GM10266 (cell line): ENCODE data around the gene ZNF189.

Experiments
- DNase-seq: peaks from one replicate; pipeline ENCODE4 v3.0.0; 2012; ENCODE audit errors: extremely low spot score
- TF ChIP-seq, protein P1 (sequence below): IDR thresholded peaks from 2 replicates; pipeline ENCODE4 v1.5.1; 2012; ENCODE audit warnings: mild to moderate bottlenecking, low read depth; ENCODE audit not compliant: control insufficient read depth, insufficient read depth; ENCODE audit errors: missing control alignments

ZNF189 gene

DNA sequence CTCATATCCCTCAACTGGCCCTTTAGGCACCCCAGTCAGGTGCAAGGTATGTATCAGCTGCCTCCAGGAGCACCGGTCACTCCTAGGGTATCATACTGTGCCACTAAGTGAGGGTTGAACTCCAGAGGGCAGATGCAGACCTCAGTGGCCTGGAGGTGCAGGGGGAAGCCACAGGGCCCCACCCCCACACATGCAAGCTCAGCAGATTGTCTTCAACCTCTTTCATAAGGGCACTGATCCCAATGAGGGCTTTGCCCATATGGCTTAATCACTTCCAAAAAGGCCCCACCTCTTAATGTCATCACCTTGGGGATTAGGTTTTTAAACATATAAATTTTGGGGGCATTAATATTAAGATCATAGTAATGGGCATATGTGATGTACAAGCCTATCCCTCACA lies 42.0 kb upstream of the ZNF189 start:
- TF ChIP-seq, protein P1, sequence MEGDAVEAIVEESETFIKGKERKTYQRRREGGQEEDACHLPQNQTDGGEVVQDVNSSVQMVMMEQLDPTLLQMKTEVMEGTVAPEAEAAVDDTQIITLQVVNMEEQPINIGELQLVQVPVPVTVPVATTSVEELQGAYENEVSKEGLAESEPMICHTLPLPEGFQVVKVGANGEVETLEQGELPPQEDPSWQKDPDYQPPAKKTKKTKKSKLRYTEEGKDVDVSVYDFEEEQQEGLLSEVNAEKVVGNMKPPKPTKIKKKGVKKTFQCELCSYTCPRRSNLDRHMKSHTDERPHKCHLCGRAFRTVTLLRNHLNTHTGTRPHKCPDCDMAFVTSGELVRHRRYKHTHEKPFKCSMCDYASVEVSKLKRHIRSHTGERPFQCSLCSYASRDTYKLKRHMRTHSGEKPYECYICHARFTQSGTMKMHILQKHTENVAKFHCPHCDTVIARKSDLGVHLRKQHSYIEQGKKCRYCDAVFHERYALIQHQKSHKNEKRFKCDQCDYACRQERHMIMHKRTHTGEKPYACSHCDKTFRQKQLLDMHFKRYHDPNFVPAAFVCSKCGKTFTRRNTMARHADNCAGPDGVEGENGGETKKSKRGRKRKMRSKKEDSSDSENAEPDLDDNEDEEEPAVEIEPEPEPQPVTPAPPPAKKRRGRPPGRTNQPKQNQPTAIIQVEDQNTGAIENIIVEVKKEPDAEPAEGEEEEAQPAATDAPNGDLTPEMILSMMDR, result no peak
- DNase-seq, result no peak

- TF ChIP-seq, protein P1, result no peak
Observed at GRCh38 chr9:101359679-101360078, 39.0 kb upstream of the ZNF189 start.

GRCh38 chr9:101360647-101361046 lies 38.0 kb upstream of the ZNF189 start:
- no peak for DNase-seq

More at GRCh38 chr9:101359679-101360078, 39.0 kb upstream of the ZNF189 start:
- DNase-seq, result no peak

GRCh38 chr9:101362450-101362849 lies 36.2 kb upstream of the ZNF189 start:
- TF ChIP-seq, protein P1, result no peak
- no peak for DNase-seq

More at GRCh38 chr9:101360647-101361046, 38.0 kb upstream of the ZNF189 start:
- TF ChIP-seq, protein P1, result no peak

DNA sequence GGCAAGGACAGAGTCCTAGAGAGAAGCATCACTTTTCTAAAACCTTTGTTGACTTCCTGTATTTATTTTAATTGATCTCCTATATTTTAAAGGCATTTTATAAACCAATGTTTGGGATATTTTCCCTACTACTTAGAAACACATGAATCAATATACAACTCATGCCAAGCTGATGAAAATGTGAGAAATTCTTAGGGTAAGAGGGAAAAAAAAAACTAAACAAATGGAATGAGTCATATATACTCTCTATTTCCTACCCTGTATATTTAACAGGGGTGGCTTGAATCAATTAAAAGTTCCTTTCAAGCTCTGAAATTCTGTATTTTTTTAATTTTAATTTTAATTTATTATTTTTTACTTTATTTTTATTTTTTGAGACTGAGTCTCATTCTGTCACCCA lies 33.5 kb upstream of the ZNF189 start:
- no peak for DNase-seq

DNA sequence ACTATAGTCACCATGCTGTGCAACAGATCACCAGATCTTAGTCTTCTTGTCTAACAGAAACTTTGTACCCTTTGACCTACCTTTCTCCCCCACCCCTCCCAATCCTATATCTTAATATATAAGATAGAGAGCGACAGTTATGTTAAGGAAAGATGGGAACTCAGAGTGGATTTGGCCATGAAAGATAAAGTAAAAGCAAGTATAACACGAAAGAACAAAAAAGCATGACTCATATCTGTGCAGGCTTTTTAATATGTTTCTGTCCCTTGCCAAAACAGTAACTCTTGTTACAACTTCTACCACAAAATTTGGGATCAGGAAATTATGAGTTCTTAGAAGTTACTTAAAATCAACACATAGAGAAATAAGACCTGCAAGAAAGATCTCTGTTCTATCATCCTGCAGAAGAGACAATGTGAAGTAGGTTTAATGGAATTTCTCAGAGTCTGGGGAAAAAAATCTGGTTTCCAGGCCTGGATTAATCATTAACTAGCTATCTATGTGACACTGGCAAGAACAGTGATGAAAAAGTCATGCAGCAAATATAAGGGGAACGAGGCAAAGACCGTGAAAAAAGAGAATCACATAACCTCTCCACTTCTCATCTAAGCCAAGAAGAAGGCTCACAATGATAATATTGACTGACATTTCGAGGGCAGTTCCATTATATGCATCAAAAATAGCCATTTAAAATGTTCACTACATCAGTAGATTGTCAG lies 32.5 kb upstream of the ZNF189 start:
- no peak for DNase-seq
- TF ChIP-seq, protein P1, result no peak

More for the DNA sequence above, 33.5 kb upstream of the ZNF189 start:
- TF ChIP-seq, protein P1, result no peak

DNA sequence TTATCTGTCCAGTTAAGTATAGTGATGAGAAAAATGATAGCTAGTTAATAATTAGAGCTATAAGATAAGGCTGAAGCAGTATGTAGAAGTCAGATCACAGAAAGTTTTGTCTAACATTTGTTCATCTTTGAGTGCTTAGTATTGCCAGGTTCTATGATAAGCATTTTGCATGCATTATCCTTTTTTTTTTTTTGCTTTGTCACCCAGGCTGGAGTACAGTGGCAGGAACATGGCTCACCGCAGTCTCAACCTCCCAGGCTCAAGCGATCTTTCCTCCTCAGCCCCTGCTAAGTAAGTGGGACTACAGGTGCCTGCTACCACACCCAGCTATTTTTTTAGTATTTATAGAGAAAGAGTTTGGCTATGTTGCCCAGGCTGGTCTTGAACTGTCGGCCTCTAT lies 31.3 kb upstream of the ZNF189 start:
- TF ChIP-seq, protein P1, result no peak
- no peak for DNase-seq
